ENCODE data around the gene DNAJC18.

Gene DNAJC18

GRCh38 chr5:139403418-139403786 lies 35.9 kb downstream of the DNAJC18 start:
- DNase-seq (ENCODE audit: low spot score) = no peak

- peak; percentile 77 for DNase-seq (ENCODE audit: low spot score)
These were observed 36.7 kb downstream of the DNAJC18 start for GRCh38 chr5:139402561-139403158.

- DNase-seq (ENCODE audit: low spot score) = no peak
These were observed 37.8 kb downstream of the DNAJC18 start for GRCh38 chr5:139401546-139401945.

- no peak for DNase-seq (ENCODE audit: low spot score)
These were observed 39.7 kb downstream of the DNAJC18 start for GRCh38 chr5:139399501-139400121.

- DNase-seq (ENCODE audit: low spot score) = no peak
These were observed 41.4 kb downstream of the DNAJC18 start for GRCh38 chr5:139397921-139398320.

- DNase-seq (ENCODE audit: low spot score) = no peak
These were observed 42.6 kb downstream of the DNAJC18 start for GRCh38 chr5:139396691-139397090.

GRCh38 chr5:139395844-139396640 lies 43.3 kb downstream of the DNAJC18 start:
- DNase-seq (ENCODE audit: low spot score) = no peak

GRCh38 chr5:139394654-139395566 lies 44.4 kb downstream of the DNAJC18 start, which contains the start of gene PROB1:
TSS of gene PROB1 (minus strand) at chr5:139395104. CDS start at chr5:139395081, 23 bp downstream.
- no peak for DNase-seq (ENCODE audit: low spot score)

GRCh38 chr5:139394123-139394653 lies 45.1 kb downstream of the DNAJC18 start:
- DNase-seq (ENCODE audit: low spot score) = no peak

- no peak for DNase-seq (ENCODE audit: low spot score)
These were observed 45.7 kb downstream of the DNAJC18 start for GRCh38 chr5:139393497-139394122.

GRCh38 chr5:139392678-139393496 lies 46.4 kb downstream of the DNAJC18 start:
- DNase-seq (ENCODE audit: low spot score) = peak; percentile 97

- no peak for DNase-seq (ENCODE audit: low spot score)
These were observed 47.0 kb downstream of the DNAJC18 start for GRCh38 chr5:139392324-139392677.

- no peak for DNase-seq (ENCODE audit: low spot score)
These were observed 47.6 kb downstream of the DNAJC18 start for GRCh38 chr5:139391570-139392323.

GRCh38 chr5:139390639-139391569 lies 48.4 kb downstream of the DNAJC18 start:
- DNase-seq (ENCODE audit: low spot score) = no peak

- no peak for DNase-seq (ENCODE audit: low spot score)
These were observed 49.4 kb downstream of the DNAJC18 start, which contains the start of gene MZB1 for GRCh38 chr5:139389701-139390638. TSS of gene MZB1 (minus strand) at chr5:139389913. CDS start at chr5:139389856, 57 bp downstream.

- no peak for DNase-seq (ENCODE audit: low spot score)
These were observed 51.0 kb downstream of the DNAJC18 start for GRCh38 chr5:139388198-139388821.
